ENCODE results near the gene UPB1.
"Not testable (repeated sequence)": the region's sequence is repeated elsewhere in the genome, so short reads cannot be mapped to it uniquely, and the experiment has no call there.

Gene UPB1

GRCh38 chr22:24483976-24484545 lies 11.1 kb upstream of the UPB1 start:
- no peaks in the 10 kb centered on the region for H3K9me3 ChIP-seq (ENCODE audit: low read length)

GRCh38 chr22:24485170-24485569 lies 10.0 kb upstream of the UPB1 start:
- no peaks in the 10 kb centered on the region for H3K36me3 ChIP-seq (ENCODE audit: insufficient read depth, low read length)
- H3K9me3 ChIP-seq (ENCODE audit: low read length) = no peaks in the 10 kb centered on the region
- no peaks in the 10 kb centered on the region for H3K4me1 ChIP-seq (ENCODE audit: insufficient read depth, low read length)
- no peaks in the 10 kb centered on the region for H3K27me3 ChIP-seq (ENCODE audit: control insufficient read depth in 1 of 2, insufficient read depth in 2 of 2, low read length in 2 of 2)
- H3K27ac ChIP-seq (ENCODE audit: low read depth, low read length) = no peak overlapping the region
- H3K4me3 ChIP-seq (ENCODE audit: low read depth in 1 of 2, low read length in 2 of 2) = no peak overlapping the region
- no peak overlapping the region for H3K9ac ChIP-seq (ENCODE audit: low read length)

More at GRCh38 chr22:24483976-24484545, 11.1 kb upstream of the UPB1 start:
- Histone ChIP-seq H3K27ac (ENCODE audit: low read depth, low read length) (no peak overlapping the region), H3K27me3 (ENCODE audit: control insufficient read depth in 1 of 2, insufficient read depth in 2 of 2, low read length in 2 of 2) (no peaks in the 10 kb centered on the region), H3K4me1 (ENCODE audit: insufficient read depth, low read length) (no peaks in the 10 kb centered on the region), H3K4me3 (ENCODE audit: low read depth in 1 of 2, low read length in 2 of 2) (no peak overlapping the region), H3K36me3 (ENCODE audit: insufficient read depth, low read length) (no peaks in the 10 kb centered on the region), H3K9ac (ENCODE audit: low read length) (no peak overlapping the region)

DNA sequence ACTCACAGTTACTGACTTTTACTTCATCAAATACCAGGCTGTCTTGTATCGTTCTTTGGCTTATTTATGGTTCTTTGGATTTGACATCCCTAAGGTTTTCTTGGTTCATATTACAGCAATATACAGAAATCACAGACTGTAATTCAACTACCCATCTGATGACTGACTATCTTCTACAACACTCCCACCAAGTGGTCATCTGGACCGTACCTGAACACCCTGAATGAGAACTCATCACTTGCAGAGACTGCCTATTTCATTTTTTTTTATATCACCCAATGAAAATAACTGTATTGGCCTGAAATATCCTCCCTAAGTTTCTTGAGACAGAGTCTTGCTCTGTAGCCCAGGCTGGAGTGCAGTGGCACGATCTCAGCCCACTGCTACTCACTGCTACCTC lies 9.5 kb upstream of the UPB1 start:
- no peak overlapping the region for H3K9ac ChIP-seq (ENCODE audit: low read length)
- no peaks in the 10 kb centered on the region for H3K27me3 ChIP-seq (ENCODE audit: control insufficient read depth in 1 of 2, insufficient read depth in 2 of 2, low read length in 2 of 2)
- H3K4me3 ChIP-seq (ENCODE audit: low read depth in 1 of 2, low read length in 2 of 2) = no peak overlapping the region
- no peaks in the 10 kb centered on the region for H3K4me1 ChIP-seq (ENCODE audit: insufficient read depth, low read length)
- H3K9me3 ChIP-seq (ENCODE audit: low read length) = no peaks in the 10 kb centered on the region
- no peaks in the 10 kb centered on the region for H3K36me3 ChIP-seq (ENCODE audit: insufficient read depth, low read length)
- no peak overlapping the region for H3K27ac ChIP-seq (ENCODE audit: low read depth, low read length)

DNA sequence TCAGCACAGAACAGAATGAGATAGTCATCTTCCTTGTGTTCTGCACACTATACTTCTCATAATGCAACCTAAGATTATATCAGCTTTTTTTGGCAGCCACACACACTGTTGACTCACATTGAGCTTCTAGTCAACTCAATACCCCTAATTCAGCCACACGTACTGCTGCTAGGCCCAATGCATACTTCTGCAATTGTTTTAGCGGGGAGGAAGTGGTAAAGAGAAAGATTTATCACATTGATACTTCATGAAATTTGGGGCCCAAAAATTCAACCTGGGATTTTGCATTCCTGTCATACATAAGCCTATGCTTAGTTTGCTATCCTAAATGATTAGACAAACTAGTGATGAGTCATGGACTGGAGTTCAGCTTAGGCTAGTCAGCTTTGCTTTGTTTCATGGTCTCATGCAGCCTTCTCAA lies 8.6 kb upstream of the UPB1 start:
- Histone ChIP-seq H3K36me3 (ENCODE audit: insufficient read depth, low read length) (no peaks in the 10 kb centered on the region), H3K4me1 (ENCODE audit: insufficient read depth, low read length) (no peaks in the 10 kb centered on the region), H3K27me3 (ENCODE audit: control insufficient read depth in 1 of 2, insufficient read depth in 2 of 2, low read length in 2 of 2) (no peaks in the 10 kb centered on the region), H3K9ac (ENCODE audit: low read length) (no peak overlapping the region), H3K4me3 (ENCODE audit: low read depth in 1 of 2, low read length in 2 of 2) (no peak overlapping the region), H3K27ac (ENCODE audit: low read depth, low read length) (no peak overlapping the region), H3K9me3 (ENCODE audit: low read length) (no peaks in the 10 kb centered on the region)

DNA sequence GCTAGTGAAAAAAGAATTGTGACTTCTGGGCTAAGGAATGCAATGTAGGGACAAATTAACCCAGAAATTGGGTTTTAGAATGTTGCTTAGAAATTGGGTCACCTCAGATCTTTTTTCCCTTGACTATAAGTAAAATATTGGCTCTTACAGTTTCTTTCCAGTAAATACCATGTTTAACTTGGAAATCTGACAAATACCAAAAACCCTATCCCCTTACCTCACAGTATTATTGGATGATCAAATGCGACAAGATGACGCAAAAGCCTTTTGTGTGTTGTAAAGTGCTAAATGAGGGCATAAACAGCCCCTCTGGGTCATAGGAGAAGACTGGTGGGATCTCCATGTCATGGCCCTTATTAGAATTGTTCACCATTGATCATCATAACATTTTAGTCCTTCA lies 6.1 kb upstream of the UPB1 start:
- peaks cover 6 to 10% of the 10 kb centered on the region in 2 donors for H3K27me3 ChIP-seq (ENCODE audit: control insufficient read depth in 1 of 2, insufficient read depth in 2 of 2, low read length in 2 of 2)
- no peaks in the 10 kb centered on the region for H3K36me3 ChIP-seq (ENCODE audit: insufficient read depth, low read length)
- H3K9me3 ChIP-seq (ENCODE audit: low read length) = no peaks in the 10 kb centered on the region
- H3K4me3 ChIP-seq (ENCODE audit: low read depth in 1 of 2, low read length in 2 of 2) = no peak overlapping the region
- no peak overlapping the region for H3K9ac ChIP-seq (ENCODE audit: low read length)
- H3K27ac ChIP-seq (ENCODE audit: low read depth, low read length) = no peak overlapping the region
- no peaks in the 10 kb centered on the region for H3K4me1 ChIP-seq (ENCODE audit: insufficient read depth, low read length)

DNA sequence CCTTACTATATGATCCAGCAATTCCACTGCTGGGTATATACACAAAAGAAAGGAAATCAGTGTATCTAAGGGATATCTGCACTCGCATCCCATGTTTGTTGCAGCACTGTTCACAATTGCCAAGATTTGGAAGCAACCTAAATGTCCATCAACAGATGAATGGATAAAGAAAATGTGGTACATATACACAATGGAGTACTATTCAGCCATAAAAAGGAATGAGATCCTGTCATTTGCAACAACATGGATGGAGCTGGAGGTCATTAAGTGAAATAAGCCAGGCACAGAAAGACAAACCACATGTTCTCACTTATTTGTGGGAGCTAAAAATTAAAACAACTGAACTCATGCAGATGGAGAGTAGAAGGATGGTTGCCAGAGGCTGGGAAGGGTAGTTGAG lies 5.7 kb upstream of the UPB1 start:
- H3K9me3 ChIP-seq (ENCODE audit: low read length); H3K4me3 ChIP-seq (ENCODE audit: low read depth in 1 of 2, low read length in 2 of 2); H3K36me3 ChIP-seq (ENCODE audit: insufficient read depth, low read length); H3K27ac ChIP-seq (ENCODE audit: low read depth, low read length); H3K9ac ChIP-seq (ENCODE audit: low read length); H3K4me1 ChIP-seq (ENCODE audit: insufficient read depth, low read length): not testable (repeated sequence)
- H3K27me3 ChIP-seq (ENCODE audit: control insufficient read depth in 1 of 2, insufficient read depth in 2 of 2, low read length in 2 of 2) = peaks cover 10 to 14% of the 10 kb centered on the region in 2 donors

DNA sequence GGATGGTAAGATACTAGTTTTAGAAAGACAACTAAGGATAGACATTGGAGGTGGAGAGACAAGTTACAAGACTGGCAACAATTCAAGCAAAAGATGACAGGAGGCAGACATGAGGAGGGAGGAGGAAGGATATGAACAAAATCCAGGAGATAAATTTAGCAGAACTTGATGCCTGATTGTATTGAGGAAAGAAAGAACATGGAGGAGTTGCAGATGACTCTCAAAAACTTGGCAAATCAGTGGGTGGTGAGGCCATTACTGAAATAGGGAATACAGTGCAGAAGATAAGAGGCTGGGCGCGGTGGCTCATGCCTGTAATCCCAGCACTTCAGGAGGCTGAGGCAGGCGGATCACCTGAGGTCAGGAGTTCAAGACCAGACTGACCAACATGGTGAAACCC lies 2.7 kb upstream of the UPB1 start:
- H3K4me3 ChIP-seq (ENCODE audit: low read depth in 1 of 2, low read length in 2 of 2) = no peak overlapping the region
- no peak overlapping the region for H3K27ac ChIP-seq (ENCODE audit: low read depth, low read length)
- no peaks in the 10 kb centered on the region for H3K4me1 ChIP-seq (ENCODE audit: insufficient read depth, low read length)
- peaks cover 11 to 25% of the 10 kb centered on the region in 2 donors for H3K27me3 ChIP-seq (ENCODE audit: control insufficient read depth in 1 of 2, insufficient read depth in 2 of 2, low read length in 2 of 2)
- H3K36me3 ChIP-seq (ENCODE audit: insufficient read depth, low read length) = no peaks in the 10 kb centered on the region
- H3K9ac ChIP-seq (ENCODE audit: low read length) = no peak overlapping the region
- no peaks in the 10 kb centered on the region for H3K9me3 ChIP-seq (ENCODE audit: low read length)

DNA sequence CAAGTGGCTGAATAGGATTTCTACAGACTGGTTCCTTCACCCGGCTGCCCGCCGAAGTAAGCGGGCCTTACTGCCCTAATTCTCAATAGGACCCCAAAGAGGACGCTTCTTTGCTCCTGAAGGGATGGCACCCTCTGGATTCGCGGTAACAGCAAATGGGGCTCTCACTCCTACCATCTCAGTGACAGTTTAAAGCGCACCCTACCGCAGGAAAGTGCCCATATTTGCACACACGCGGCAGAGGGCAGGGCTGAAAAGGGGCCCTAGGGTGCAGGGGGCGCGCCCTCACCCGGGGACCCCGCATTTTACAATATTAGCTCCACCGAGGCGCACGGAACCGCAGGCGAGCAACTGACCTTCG lies 985 bp upstream of the UPB1 start:
- no peaks in the 10 kb centered on the region for H3K36me3 ChIP-seq (ENCODE audit: insufficient read depth, low read length)
- no peak overlapping the region for H3K9ac ChIP-seq (ENCODE audit: low read length)
- H3K4me1 ChIP-seq (ENCODE audit: insufficient read depth, low read length) = no peaks in the 10 kb centered on the region
- H3K27ac ChIP-seq (ENCODE audit: low read depth, low read length) = no peak overlapping the region
- no peak overlapping the region for H3K4me3 ChIP-seq (ENCODE audit: low read depth in 1 of 2, low read length in 2 of 2)
- H3K27me3 ChIP-seq (ENCODE audit: control insufficient read depth in 1 of 2, insufficient read depth in 2 of 2, low read length in 2 of 2) = peaks cover 11 to 25% of the 10 kb centered on the region in 2 donors
- H3K9me3 ChIP-seq (ENCODE audit: low read length) = no peaks in the 10 kb centered on the region

DNA sequence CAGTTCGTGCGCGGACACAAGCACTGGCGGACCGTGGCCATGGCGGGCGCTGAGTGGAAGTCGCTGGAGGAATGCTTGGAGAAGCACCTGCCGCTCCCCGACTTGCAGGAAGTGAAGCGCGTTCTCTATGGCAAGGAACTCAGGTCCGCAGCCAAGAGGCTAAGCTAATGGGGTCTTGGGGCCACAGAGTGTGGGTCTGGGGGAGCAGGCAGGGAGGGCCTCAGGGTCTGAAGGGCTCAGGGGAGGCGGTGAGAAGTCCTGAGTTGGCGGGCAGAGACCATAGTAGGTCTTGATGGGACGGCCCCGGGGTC lies 188 bp downstream of the UPB1 start:
- Histone ChIP-seq H3K4me1 (ENCODE audit: insufficient read depth, low read length) (no peaks in the 10 kb centered on the region), H3K27ac (ENCODE audit: low read depth, low read length) (no peak overlapping the region), H3K36me3 (ENCODE audit: insufficient read depth, low read length) (no peaks in the 10 kb centered on the region), H3K27me3 (ENCODE audit: control insufficient read depth in 1 of 2, insufficient read depth in 2 of 2, low read length in 2 of 2) (peaks cover 11 to 25% of the 10 kb centered on the region in 2 donors), H3K9ac (ENCODE audit: low read length) (no peak overlapping the region), H3K9me3 (ENCODE audit: low read length) (no peaks in the 10 kb centered on the region), H3K4me3 (ENCODE audit: low read depth in 1 of 2, low read length in 2 of 2) (no peak overlapping the region)

GRCh38 chr22:24496234-24496633 lies 1.1 kb downstream of the UPB1 start:
- no peaks in the 10 kb centered on the region for H3K4me1 ChIP-seq (ENCODE audit: insufficient read depth, low read length)
- H3K27ac ChIP-seq (ENCODE audit: low read depth, low read length) = no peak overlapping the region
- H3K4me3 ChIP-seq (ENCODE audit: low read depth in 1 of 2, low read length in 2 of 2) = no peak overlapping the region
- no peaks in the 10 kb centered on the region for H3K9me3 ChIP-seq (ENCODE audit: low read length)
- peaks cover 11 to 25% of the 10 kb centered on the region in 2 donors for H3K27me3 ChIP-seq (ENCODE audit: control insufficient read depth in 1 of 2, insufficient read depth in 2 of 2, low read length in 2 of 2)
- no peaks in the 10 kb centered on the region for H3K36me3 ChIP-seq (ENCODE audit: insufficient read depth, low read length)
- no peak overlapping the region for H3K9ac ChIP-seq (ENCODE audit: low read length)

GRCh38 chr22:24496661-24497060 lies 1.5 kb downstream of the UPB1 start:
- H3K9me3 ChIP-seq (ENCODE audit: low read length) = no peaks in the 10 kb centered on the region
- H3K27me3 ChIP-seq (ENCODE audit: control insufficient read depth in 1 of 2, insufficient read depth in 2 of 2, low read length in 2 of 2) = peaks cover 11 to 25% of the 10 kb centered on the region in 2 donors
- H3K36me3 ChIP-seq (ENCODE audit: insufficient read depth, low read length) = no peaks in the 10 kb centered on the region
- no peaks in the 10 kb centered on the region for H3K4me1 ChIP-seq (ENCODE audit: insufficient read depth, low read length)
- no peak overlapping the region for H3K9ac ChIP-seq (ENCODE audit: low read length)
- H3K4me3 ChIP-seq (ENCODE audit: low read depth in 1 of 2, low read length in 2 of 2) = no peak overlapping the region
- H3K27ac ChIP-seq (ENCODE audit: low read depth, low read length) = no peak overlapping the region

DNA sequence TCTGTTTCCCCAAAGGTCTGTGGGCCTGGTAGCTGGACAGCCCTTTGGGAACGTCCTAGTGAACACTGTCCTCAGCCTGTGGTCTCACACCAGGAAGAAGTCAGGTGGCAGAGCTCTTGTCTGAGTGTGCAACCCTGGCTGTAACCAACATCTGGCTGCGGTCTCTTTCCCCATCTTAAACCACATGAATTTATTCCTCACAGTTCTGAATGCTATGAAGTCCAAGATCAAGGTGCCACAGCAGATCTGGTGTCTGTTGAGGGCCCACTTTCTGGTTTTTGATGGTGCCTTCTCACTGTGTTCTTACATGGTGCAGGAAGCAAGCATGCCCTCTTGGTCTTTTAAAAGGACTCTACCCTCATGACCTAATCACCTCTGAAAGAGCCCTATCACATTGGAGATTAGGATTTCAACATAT lies 2.7 kb downstream of the UPB1 start:
- no peaks in the 10 kb centered on the region for H3K36me3 ChIP-seq (ENCODE audit: insufficient read depth, low read length)
- no peak overlapping the region for H3K4me3 ChIP-seq (ENCODE audit: low read depth in 1 of 2, low read length in 2 of 2)
- H3K9me3 ChIP-seq (ENCODE audit: low read length) = no peaks in the 10 kb centered on the region
- no peak overlapping the region for H3K9ac ChIP-seq (ENCODE audit: low read length)
- peaks cover 11 to 25% of the 10 kb centered on the region in 2 donors for H3K27me3 ChIP-seq (ENCODE audit: control insufficient read depth in 1 of 2, insufficient read depth in 2 of 2, low read length in 2 of 2)
- no peak overlapping the region for H3K27ac ChIP-seq (ENCODE audit: low read depth, low read length)
- H3K4me1 ChIP-seq (ENCODE audit: insufficient read depth, low read length) = no peaks in the 10 kb centered on the region

Data from muscle layer of colon (tissue), 2 donors.